NCI-H524 treated with DMSO at 0.1 percent for 48 hours (cell line): Measurements from ENCODE around the gene REEP1.

Experiments used
- DNase-seq: peaks from one replicate; lab custom pipeline; 2025; lab: John Stamatoyannopoulos, UW

The REEP1 gene

GRCh38 chr2:86305915-86306254, 31.5 kb downstream of the REEP1 start:
- DNase-seq, result no peak

- DNase-seq, result peak; percentile 70
Observed at GRCh38 chr2:86305195-86305914, 32.1 kb downstream of the REEP1 start.

- DNase-seq, result peak; percentile 3
Observed at GRCh38 chr2:86304416-86304815, 33.0 kb downstream of the REEP1 start.

DNA sequence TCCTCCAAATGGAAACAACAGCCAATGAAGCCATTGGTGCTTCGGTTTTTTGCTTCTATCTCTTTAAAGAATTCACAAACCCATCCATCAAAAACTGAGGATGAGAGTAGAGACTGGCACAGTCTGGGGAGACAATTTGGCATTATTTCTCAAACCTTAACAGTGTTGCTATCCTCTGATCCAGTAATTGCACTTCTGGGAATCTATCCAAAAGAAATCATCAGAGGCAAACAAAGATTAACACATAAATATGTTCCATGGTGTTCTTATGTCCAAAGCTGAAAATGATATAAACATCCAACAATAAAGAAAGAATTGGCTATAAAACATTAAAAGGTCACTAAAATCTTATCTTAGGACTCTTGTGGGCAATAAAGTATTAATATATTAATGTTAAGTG, 35.1 kb downstream of the REEP1 start:
- DNase-seq, result no peak

GRCh38 chr2:86301711-86302202, 35.7 kb downstream of the REEP1 start:
- DNase-seq, result peak; percentile 42

- no peak for DNase-seq
Observed at GRCh38 chr2:86301009-86301408, 36.4 kb downstream of the REEP1 start.

DNA sequence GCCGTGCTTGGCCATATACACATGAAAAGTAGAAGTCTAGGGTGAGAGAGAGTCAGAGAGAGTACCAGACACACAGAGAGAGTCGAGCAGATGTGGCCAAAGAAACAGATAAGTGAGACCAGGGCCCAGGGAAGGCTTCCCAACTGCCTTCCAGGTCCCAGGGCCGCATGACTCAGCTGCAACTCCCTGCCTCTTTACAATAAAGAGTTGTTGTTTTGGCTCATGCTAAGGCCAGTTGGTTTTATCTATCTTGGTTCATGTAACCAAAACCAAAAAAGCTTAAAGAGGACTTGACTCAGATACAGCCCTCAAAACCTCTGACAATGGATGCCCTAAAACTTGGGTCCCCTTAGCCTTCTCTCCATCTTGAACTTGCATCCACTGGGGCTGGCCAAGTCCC, 36.9 kb downstream of the REEP1 start:
- DNase-seq, result no peak

DNA sequence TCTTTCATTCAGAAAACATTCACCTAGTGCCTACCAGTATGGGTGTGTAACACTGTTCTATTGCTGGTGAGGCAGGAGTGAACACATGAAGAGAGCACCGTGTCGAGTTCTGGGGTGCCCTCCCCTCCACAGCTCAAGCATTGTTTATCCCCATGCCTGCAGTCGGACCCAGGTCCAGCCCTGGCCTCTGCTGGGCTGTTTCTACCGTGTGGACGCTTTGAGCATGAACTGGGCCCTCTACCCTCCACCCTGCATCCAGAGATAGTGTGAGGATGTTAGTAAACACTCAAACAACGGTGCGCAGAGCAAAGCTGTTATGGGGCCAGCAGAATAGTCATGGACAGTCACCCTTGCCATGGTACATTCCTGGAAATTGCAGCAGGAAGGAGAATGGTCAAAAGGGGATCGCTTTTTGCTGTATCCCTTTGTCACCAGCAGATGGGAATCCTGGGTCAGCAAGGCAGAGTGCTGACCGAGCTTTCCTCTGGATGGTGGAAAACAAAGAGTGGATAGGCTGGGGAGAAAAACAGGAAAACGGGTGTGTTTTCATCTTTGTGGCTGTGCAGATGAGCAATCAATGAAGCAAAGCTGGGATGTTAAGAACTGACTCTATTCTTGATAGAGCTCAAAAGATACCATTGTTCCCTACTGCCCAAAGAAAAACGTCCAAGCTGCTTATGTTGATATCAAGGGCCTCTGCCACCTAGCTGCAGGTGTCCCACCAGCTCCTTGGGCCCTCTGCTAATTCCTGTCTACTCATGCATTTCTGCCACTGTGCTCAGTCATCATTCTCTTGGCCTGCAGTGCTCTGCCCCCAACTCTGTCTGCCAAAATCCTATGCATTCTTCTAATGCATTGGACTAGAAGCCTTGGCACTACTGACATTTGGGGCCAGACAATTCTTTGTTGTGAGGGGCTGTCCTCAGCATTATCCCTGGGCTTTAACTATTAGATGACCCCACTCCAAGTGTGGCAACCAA, 38.7 kb downstream of the REEP1 start:
- no peak for DNase-seq

DNA sequence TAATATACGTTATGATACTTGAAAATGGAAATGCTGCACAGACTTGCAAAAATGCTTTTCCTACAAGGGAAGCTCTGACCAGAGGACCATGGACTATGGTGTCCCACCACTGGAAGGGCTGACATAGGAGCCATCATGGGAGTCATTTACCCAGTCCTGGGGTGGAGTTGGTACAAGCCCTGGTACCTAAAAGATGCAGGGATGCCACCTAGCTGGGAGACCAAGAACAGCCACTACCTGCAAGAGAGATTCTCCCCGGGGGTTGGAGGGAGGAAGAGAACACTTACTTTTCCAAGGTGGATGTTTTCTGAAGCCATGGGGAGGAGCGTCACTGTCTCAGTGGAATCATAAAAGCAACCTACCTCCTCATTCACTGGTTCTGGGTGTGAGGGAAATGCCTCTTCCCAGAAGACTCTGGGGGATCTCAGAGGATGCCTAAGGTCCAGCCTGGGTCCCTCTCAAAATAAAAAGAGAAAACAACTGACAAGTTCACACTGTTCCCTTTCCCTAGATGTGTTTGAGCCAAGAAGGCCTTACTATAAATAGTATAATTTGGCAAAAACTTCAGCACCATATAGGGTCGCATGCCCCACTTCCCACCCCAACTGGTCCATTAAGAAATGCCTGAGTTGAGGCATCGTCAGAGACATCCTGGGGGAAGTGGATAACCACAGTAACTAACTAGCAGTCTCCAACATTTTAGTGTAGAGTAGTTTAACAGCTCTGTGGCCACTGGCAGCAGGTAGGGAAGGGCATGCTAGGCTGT, 39.9 kb downstream of the REEP1 start:
- DNase-seq, result no peak

DNA sequence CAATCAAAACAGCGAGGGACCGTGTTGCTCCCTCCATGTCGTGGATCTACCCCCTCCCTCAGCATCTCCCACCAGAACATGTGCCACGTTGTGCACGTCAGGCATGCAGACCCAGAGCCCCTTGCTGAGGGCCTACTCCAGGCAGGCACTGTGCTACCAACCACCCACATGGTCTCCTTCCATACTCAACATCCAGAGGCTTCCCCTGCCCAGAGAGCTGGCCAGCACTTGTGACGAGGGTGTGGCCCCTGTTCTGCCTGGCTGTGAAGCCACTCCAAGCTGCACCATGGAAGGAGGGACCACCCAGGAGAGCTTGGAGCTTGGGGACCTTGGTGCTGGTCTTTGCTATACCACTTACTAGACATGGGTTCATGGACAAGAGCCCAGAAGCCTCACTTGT, 40.5 kb downstream of the REEP1 start:
- no peak for DNase-seq

GRCh38 chr2:86295066-86295465, 42.4 kb downstream of the REEP1 start:
- no peak for DNase-seq

DNA sequence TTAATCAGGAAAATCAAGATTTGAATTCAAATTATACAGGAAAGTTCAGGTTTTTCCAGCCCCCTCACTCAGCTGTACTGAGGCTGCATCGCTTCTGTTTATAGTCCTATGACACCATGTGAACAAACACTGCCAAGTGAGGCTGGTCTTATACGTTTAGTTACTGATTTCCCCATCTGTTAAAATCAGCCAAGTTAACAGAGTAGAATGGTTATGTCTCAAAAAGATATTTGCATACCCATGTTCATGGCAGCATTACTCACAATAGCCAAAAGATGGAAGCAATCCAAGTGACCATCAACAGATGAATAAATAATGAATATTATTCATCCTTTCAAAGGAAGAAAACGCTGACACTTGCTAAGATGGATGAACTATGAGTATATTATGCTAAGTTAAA, 43.8 kb downstream of the REEP1 start:
- no peak for DNase-seq

GRCh38 chr2:86292571-86293515, 44.6 kb downstream of the REEP1 start:
- DNase-seq, result no peak

- DNase-seq, result no peak
Observed at GRCh38 chr2:86291328-86291662, 46.1 kb downstream of the REEP1 start.

GRCh38 chr2:86290596-86291327, 46.7 kb downstream of the REEP1 start:
- no peak for DNase-seq

- no peak for DNase-seq
Observed at GRCh38 chr2:86286516-86286915, 50.9 kb downstream of the REEP1 start.

- DNase-seq, result no peak
Observed at GRCh38 chr2:86285981-86286380, 51.4 kb downstream of the REEP1 start.

- DNase-seq, result no peak
Observed at GRCh38 chr2:86285571-86285970, 51.9 kb downstream of the REEP1 start.

DNA sequence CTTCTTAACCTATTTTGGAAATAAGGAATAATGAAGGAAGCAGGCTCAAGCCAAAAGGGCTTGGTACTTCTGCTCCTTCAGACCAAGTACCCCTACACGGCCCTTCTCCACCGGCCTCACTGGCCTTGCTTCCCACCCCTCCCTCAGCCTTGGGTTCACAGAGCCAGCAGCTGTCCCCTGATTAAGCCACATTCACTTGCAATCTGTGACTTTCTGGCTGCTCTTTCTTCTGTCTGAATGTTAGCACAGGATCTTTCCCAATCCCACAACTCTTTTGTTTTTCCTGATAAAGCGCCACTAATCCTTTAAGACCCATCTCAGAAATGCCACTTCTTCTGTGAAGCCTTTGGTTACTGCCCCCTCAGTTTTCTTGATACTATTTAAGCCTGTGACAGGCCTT, 52.4 kb downstream of the REEP1 start:
- DNase-seq, result peak; percentile 6

DNA sequence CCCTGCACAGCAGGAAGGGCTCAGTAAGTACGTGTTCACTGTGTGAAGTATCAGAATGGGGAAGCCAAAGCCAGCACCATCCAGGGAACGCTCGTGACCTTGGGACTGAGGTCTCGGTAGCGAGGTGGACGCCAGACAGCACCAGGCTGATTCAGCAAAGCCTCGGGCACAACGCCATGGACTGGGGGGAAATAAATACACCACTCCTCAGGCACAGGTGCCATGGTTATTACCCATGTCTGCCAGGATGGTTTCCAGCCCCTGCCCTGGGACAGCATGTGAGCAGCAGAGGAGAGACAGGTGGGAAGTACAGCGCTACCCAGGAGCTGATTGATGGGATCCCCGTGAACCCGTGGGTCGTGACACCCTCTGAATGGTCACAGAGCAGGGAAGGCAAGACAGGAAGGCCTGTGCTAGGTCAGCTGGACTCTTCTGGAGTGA, 53.0 kb downstream of the REEP1 start:
- no peak for DNase-seq
